ENCODE results near the gene MKNK1.

The MKNK1 gene

GRCh38 chr1:46647611-46648010 is 43.5 kb upstream of the MKNK1 start:
- no peak overlapping the region for H3K27ac Mint-ChIP-seq
- peaks cover 59% of the 10 kb centered on the region for H3K36me3 Mint-ChIP-seq (ENCODE audit: low read depth)
- peaks cover 33% of the 10 kb centered on the region for H3K9me3 Mint-ChIP-seq
- H3K4me1 Mint-ChIP-seq, result peaks cover 5% of the 10 kb centered on the region
- H3K4me3 Mint-ChIP-seq, result no peak overlapping the region
- no peaks in the 10 kb centered on the region for H3K27me3 Mint-ChIP-seq (ENCODE audit: low read depth, poor library complexity)
- TF ChIP-seq CTCF (IDR thresholded peaks at IDR 0.05), result no peak
- no peak for DNase-seq

DNA sequence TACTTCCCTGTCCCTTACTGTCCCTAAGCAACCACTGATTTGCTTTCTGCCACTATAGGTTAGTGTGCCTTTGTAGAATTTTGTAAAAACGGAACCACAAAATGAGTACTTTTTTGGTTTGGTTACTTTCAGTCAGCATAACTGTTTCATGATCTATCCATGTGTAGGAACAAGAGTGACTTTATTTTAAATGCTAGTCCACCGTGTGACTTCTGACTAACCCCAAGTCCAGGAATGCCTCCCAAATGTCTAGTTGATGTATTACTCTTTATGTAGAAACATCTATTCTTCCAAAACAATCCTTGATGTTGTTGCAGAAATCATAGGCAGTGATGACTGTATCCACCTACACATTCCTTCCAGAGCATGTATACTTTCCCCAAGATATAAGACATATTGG is 42.8 kb upstream of the MKNK1 start:
- peaks cover 57% of the 10 kb centered on the region for H3K36me3 Mint-ChIP-seq (ENCODE audit: low read depth)
- H3K9me3 Mint-ChIP-seq, result peaks cover 30% of the 10 kb centered on the region
- H3K27me3 Mint-ChIP-seq (ENCODE audit: low read depth, poor library complexity), result no peaks in the 10 kb centered on the region
- no peak for DNase-seq
- peaks cover 5% of the 10 kb centered on the region for H3K4me1 Mint-ChIP-seq
- no peak overlapping the region for H3K27ac Mint-ChIP-seq
- no peak overlapping the region for H3K4me3 Mint-ChIP-seq
- no peak for TF ChIP-seq CTCF (IDR thresholded peaks at IDR 0.05)

GRCh38 chr1:46646331-46646730 is 42.3 kb upstream of the MKNK1 start:
- DNase-seq, result no peak
- no peak for TF ChIP-seq CTCF (IDR thresholded peaks at IDR 0.05)
- Mint-ChIP-seq H3K27ac (no peak overlapping the region), H3K9me3 (peaks cover 30% of the 10 kb centered on the region), H3K27me3 (ENCODE audit: low read depth, poor library complexity) (no peaks in the 10 kb centered on the region), H3K4me3 (no peak overlapping the region), H3K36me3 (ENCODE audit: low read depth) (peaks cover 56% of the 10 kb centered on the region), H3K4me1 (peaks cover 5% of the 10 kb centered on the region)

DNA sequence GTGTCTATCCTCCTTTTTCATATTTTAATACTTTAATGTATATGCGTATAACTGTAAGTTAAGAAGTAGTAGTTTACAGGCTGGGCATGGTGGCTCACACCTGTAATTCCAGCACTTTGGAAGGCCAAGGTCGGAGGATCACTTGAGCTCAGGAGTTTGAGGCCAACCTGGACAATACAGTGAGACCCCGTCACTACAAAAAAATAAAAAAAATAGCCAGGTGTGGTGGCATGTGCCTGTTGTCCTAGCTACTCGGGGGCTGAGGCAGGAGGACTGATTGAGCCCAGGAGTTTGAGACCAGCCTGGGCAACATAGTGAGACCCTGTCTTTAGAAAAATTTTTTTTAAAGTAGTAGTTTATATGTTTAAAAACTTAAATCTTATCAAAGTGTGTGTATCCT is 41.7 kb upstream of the MKNK1 start:
- no peak for DNase-seq
- peaks cover 30% of the 10 kb centered on the region for H3K9me3 Mint-ChIP-seq

DNA sequence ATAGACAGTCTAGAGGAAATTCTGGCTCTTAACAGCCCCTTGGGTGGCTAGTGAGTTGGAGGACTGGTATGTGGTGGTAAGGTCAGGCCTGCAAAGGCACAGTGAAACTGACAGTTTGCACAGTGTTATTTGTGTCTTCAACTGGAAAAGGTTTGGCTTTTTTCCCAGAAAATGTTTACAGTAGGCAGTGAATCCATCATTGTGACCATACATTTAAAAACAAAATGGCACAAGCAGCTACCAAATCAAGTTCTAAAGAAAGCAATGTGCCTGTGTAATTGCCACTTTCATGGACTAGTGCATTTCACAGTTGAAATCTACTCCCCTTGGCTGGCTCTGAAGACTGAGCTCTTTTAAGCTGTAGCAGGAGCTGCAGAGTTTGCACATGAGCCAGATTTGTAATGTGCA is 39.3 kb upstream of the MKNK1 start:
- Mint-ChIP-seq H3K27me3 (ENCODE audit: low read depth, poor library complexity) (no peaks in the 10 kb centered on the region), H3K27ac (no peak overlapping the region), H3K4me3 (no peak overlapping the region), H3K36me3 (ENCODE audit: low read depth) (peaks cover 41% of the 10 kb centered on the region), H3K9me3 (peaks cover 5% of the 10 kb centered on the region), H3K4me1 (peaks cover 5% of the 10 kb centered on the region)
- DNase-seq, result no peak
- TF ChIP-seq CTCF (IDR thresholded peaks at IDR 0.05), result no peak

More for the DNA sequence above, 41.7 kb upstream of the MKNK1 start:
- no peak for TF ChIP-seq CTCF (IDR thresholded peaks at IDR 0.05)
- H3K27me3 Mint-ChIP-seq (ENCODE audit: low read depth, poor library complexity), result no peaks in the 10 kb centered on the region
- no peak overlapping the region for H3K27ac Mint-ChIP-seq
- no peak overlapping the region for H3K4me3 Mint-ChIP-seq
- peaks cover 54% of the 10 kb centered on the region for H3K36me3 Mint-ChIP-seq (ENCODE audit: low read depth)
- peaks cover 5% of the 10 kb centered on the region for H3K4me1 Mint-ChIP-seq

DNA sequence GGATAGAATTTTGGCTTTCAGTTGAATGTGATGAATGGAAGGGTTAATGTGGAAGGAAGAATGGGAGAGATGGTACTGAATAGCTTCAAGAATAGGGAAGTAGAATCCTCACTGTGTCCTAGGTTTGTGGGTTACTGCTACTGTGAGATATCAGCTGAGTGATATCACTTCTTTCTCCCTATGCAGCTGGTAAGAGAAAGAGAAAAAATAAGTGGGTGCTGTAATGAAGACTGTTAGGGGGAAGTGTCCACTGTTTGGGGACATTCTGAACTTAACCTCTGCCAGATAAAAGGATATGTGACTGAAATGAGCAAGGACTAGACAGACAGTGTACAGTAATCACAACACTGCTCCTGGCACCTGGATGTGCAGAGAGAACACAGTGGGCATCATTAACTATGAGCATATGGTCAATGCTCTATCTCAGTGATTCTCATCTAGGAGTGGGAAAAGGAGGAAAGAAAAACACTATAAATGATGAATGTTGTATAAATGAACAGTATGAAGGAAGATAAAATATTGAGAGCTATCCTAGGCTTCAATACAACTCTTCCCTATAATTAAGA is 38.1 kb upstream of the MKNK1 start:
- no peak for DNase-seq
- H3K27ac Mint-ChIP-seq, result no peak overlapping the region
- H3K36me3 Mint-ChIP-seq (ENCODE audit: low read depth), result peaks cover 31% of the 10 kb centered on the region
- H3K4me1 Mint-ChIP-seq, result peaks cover 5% of the 10 kb centered on the region
- H3K4me3 Mint-ChIP-seq, result no peak overlapping the region
- H3K9me3 Mint-ChIP-seq, result no peaks in the 10 kb centered on the region
- no peak for TF ChIP-seq CTCF (IDR thresholded peaks at IDR 0.05)
- peaks cover 3% of the 10 kb centered on the region for H3K27me3 Mint-ChIP-seq (ENCODE audit: low read depth, poor library complexity)
